H1 (cell line): ENCODE measurements around the gene ABCA1. TPM values are rescaled to one million over a fixed set of nuclear protein-coding genes. Genes with fewer than 3 reads are reported as not detected.

ENCODE experiments used
- CBX8 ChIP-seq: fragments of 300-800, 300-1000 bp; sonication (generic); IDR thresholded peaks from 2 replicates; pipeline ENCODE4 v1.7.1; 2016; ENCODE audit warnings: low read depth, low read length, borderline replicate concordance
- CHD1 ChIP-seq: IDR thresholded peaks from 2 replicates; pipeline ENCODE4 v1.6.1; 2012; ENCODE audit warnings: low read depth, low read length, improper control_type of control experiment
- EGR1 ChIP-seq: IDR thresholded peaks from 2 replicates; pipeline ENCODE4 v1.6.1; 2011; ENCODE audit warnings: low read depth, low read length, borderline replicate concordance
- EP300 ChIP-seq, 2 experiments: IDR thresholded peaks; 1 replicate in 1 of 2; 2 replicates in 1 of 2; pipeline ENCODE4 v1.6.1; 2011 to 2012; ENCODE audit warnings: low read depth in 2 of 2, low read length in 2 of 2, mild to moderate bottlenecking in 2 of 2, borderline replicate concordance in 1 of 2, inconsistent platforms in 1 of 2, moderate library complexity in 1 of 2
- JUN ChIP-seq: IDR thresholded peaks from 2 replicates; pipeline ENCODE4 v1.6.1; 2011; ENCODE audit warnings: low read depth, mild to moderate bottlenecking, improper control_type of control experiment, low read length
- POLR2AphosphoS5 ChIP-seq: IDR thresholded peaks from 2 replicates; pipeline ENCODE4 v1.6.1; 2011; ENCODE audit warnings: low read depth, low read length
- RFX5 ChIP-seq: IDR thresholded peaks from 2 replicates; pipeline ENCODE4 v1.6.1; 2011; ENCODE audit warnings: low read depth, low read length, improper control_type of control experiment, borderline replicate concordance
- SAP30 ChIP-seq: fragments of 300-600 bp; sonication (generic); IDR thresholded peaks from 2 replicates; pipeline ENCODE4 v1.7.1; 2012; ENCODE audit warnings: low read length, moderate library complexity, mild to moderate bottlenecking, inconsistent platforms; ENCODE audit not compliant: insufficient read depth, insufficient replicate concordance
- TAF7 ChIP-seq: optimal IDR thresholded peaks from 2 replicates; pipeline ENCODE3; 2011; ENCODE audit warnings: low read depth, mild to moderate bottlenecking, inconsistent platforms, low read length, moderate library complexity, borderline replicate concordance
- TBP ChIP-seq: IDR thresholded peaks from 2 replicates; pipeline ENCODE4 v1.6.1; 2011; ENCODE audit warnings: low read depth, low read length, improper control_type of control experiment
- TCF12 ChIP-seq: IDR thresholded peaks from 2 replicates; pipeline ENCODE4 v1.6.1; 2011; ENCODE audit warnings: low read depth, mild to moderate bottlenecking, low read length
- YY1 ChIP-seq: IDR thresholded peaks from 2 replicates; pipeline ENCODE4 v1.6.1; 2011; ENCODE audit warnings: low read depth, mild to moderate bottlenecking, low read length
- polyA plus RNA-seq, 7 experiments: library from polyadenylated mRNA; depleted of rRNA in 3 of 7; stranded (reverse) in 5 of 7; unstranded in 2 of 7; fragments of >200 nt in 5 of 7; fragments of 200-250 nt in 2 of 7; gene quantifications; 1 replicate in 5 of 7; 2 replicates in 1 of 7; 4 replicates in 1 of 7; pipeline versions ENCODE4 v1.2.1 to v1.2.3, GENCODE V29; 2011 to 2013; ENCODE audit warnings: missing spikeins in 2 of 7, mixed read lengths in 2 of 7
- total RNA-seq: library from RNA; stranded (reverse); fragmentation: NEBNext Ultra II Directional; extraction: Animal tissue kit (Norgen Biotek cat#: 25700); gene quantifications from 2 replicates; pipeline ENCODE4 v1.2.1, GENCODE V29; 2021
- TF ChIP-seq, protein P1 (sequence below): fragments of 300-600 bp; sonication (generic); IDR thresholded peaks from 2 replicates; pipeline ENCODE4 v1.7.1; 2012; ENCODE audit warnings: low read length, moderate library complexity, mild to moderate bottlenecking, inconsistent platforms; ENCODE audit not compliant: insufficient replicate concordance

The ABCA1 gene
- total and polyA plus RNA-seq, 2 of the 8 experiments (the other 6 are each of a cell fraction or from before 2014, with no cell fraction given), result 6.9 to 7.8 TPM

DNA sequence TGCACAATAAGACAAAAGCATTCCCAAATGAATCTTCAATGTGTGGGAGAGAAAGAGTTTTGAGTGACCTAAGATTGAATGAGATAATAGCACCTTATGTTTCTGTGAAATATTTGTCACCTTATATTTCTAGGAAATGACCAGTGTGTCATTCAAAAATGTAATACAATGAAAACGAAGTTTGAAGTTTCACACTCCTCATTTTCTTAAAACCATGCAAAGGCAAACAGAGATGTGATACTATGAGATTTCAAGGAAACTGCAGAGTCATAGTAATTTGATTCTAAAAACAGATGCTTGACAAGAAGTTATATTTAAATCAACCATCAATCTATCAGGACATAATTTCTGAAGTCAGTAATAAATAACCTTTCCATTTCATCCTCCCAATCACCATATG is 13.6 kb upstream of the ABCA1 start (continued):
- TF ChIP-seq, protein P1, sequence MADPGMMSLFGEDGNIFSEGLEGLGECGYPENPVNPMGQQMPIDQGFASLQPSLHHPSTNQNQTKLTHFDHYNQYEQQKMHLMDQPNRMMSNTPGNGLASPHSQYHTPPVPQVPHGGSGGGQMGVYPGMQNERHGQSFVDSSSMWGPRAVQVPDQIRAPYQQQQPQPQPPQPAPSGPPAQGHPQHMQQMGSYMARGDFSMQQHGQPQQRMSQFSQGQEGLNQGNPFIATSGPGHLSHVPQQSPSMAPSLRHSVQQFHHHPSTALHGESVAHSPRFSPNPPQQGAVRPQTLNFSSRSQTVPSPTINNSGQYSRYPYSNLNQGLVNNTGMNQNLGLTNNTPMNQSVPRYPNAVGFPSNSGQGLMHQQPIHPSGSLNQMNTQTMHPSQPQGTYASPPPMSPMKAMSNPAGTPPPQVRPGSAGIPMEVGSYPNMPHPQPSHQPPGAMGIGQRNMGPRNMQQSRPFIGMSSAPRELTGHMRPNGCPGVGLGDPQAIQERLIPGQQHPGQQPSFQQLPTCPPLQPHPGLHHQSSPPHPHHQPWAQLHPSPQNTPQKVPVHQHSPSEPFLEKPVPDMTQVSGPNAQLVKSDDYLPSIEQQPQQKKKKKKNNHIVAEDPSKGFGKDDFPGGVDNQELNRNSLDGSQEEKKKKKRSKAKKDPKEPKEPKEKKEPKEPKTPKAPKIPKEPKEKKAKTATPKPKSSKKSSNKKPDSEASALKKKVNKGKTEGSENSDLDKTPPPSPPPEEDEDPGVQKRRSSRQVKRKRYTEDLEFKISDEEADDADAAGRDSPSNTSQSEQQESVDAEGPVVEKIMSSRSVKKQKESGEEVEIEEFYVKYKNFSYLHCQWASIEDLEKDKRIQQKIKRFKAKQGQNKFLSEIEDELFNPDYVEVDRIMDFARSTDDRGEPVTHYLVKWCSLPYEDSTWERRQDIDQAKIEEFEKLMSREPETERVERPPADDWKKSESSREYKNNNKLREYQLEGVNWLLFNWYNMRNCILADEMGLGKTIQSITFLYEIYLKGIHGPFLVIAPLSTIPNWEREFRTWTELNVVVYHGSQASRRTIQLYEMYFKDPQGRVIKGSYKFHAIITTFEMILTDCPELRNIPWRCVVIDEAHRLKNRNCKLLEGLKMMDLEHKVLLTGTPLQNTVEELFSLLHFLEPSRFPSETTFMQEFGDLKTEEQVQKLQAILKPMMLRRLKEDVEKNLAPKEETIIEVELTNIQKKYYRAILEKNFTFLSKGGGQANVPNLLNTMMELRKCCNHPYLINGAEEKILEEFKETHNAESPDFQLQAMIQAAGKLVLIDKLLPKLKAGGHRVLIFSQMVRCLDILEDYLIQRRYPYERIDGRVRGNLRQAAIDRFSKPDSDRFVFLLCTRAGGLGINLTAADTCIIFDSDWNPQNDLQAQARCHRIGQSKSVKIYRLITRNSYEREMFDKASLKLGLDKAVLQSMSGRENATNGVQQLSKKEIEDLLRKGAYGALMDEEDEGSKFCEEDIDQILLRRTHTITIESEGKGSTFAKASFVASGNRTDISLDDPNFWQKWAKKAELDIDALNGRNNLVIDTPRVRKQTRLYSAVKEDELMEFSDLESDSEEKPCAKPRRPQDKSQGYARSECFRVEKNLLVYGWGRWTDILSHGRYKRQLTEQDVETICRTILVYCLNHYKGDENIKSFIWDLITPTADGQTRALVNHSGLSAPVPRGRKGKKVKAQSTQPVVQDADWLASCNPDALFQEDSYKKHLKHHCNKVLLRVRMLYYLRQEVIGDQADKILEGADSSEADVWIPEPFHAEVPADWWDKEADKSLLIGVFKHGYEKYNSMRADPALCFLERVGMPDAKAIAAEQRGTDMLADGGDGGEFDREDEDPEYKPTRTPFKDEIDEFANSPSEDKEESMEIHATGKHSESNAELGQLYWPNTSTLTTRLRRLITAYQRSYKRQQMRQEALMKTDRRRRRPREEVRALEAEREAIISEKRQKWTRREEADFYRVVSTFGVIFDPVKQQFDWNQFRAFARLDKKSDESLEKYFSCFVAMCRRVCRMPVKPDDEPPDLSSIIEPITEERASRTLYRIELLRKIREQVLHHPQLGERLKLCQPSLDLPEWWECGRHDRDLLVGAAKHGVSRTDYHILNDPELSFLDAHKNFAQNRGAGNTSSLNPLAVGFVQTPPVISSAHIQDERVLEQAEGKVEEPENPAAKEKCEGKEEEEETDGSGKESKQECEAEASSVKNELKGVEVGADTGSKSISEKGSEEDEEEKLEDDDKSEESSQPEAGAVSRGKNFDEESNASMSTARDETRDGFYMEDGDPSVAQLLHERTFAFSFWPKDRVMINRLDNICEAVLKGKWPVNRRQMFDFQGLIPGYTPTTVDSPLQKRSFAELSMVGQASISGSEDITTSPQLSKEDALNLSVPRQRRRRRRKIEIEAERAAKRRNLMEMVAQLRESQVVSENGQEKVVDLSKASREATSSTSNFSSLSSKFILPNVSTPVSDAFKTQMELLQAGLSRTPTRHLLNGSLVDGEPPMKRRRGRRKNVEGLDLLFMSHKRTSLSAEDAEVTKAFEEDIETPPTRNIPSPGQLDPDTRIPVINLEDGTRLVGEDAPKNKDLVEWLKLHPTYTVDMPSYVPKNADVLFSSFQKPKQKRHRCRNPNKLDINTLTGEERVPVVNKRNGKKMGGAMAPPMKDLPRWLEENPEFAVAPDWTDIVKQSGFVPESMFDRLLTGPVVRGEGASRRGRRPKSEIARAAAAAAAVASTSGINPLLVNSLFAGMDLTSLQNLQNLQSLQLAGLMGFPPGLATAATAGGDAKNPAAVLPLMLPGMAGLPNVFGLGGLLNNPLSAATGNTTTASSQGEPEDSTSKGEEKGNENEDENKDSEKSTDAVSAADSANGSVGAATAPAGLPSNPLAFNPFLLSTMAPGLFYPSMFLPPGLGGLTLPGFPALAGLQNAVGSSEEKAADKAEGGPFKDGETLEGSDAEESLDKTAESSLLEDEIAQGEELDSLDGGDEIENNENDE, result no peak
- TF ChIP-seq EGR1 (no peak), SAP30 (no peak), JUN (no peak), TAF7 (no peak), RFX5 (no peak), TCF12 (no peak), TBP (no peak), POLR2AphosphoS5 (no peak), YY1 (no peak), CHD1 (no peak), CBX8 (no peak), EP300 (IDR thresholded peaks at IDR 0.05; ENCODE audit: borderline replicate concordance in 1 of 2, low read depth in 2 of 2, low read length in 2 of 2) (no peak)
